Measurements from ENCODE around the gene MACROD2. TPM values are rescaled to one million over a fixed set of nuclear protein-coding genes. Genes with fewer than 3 reads are reported as not detected.

MACROD2 gene
- total RNA-seq, 2 donors from 2014 or later, result 0.94 to 10.4 TPM

DNA sequence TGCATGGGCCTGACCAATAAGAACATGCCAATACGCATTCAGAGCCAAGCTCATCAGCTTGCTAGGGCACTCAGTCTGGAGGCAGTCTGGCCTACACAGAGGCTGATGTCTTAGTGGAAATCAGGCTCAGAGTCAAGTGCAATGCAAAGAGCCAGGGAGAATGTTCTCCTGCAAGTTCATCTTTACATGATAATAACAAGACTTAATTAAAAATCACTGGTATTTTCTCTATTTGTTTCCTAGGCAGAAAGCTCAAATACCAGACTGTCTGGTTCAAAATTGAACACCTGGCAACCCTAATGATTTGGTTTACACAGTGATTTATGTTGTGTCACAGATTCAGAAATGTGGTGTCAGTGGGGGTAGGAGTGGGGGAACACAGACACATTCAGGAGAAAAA lies 1031.4 kb downstream of the MACROD2 start:
- no peak for DNase-seq (ENCODE audit: low spot score)
- Histone ChIP-seq H3K4me1 (no peaks in the 10 kb centered on the region), H3K9me3 (no peaks in the 10 kb centered on the region), H3K27me3 (no peaks in the 10 kb centered on the region), H3K4me3 (no peak overlapping the region), H3K36me3 (no peaks in the 10 kb centered on the region), H3K27ac (no peak overlapping the region)
- TF ChIP-seq, protein P1, sequence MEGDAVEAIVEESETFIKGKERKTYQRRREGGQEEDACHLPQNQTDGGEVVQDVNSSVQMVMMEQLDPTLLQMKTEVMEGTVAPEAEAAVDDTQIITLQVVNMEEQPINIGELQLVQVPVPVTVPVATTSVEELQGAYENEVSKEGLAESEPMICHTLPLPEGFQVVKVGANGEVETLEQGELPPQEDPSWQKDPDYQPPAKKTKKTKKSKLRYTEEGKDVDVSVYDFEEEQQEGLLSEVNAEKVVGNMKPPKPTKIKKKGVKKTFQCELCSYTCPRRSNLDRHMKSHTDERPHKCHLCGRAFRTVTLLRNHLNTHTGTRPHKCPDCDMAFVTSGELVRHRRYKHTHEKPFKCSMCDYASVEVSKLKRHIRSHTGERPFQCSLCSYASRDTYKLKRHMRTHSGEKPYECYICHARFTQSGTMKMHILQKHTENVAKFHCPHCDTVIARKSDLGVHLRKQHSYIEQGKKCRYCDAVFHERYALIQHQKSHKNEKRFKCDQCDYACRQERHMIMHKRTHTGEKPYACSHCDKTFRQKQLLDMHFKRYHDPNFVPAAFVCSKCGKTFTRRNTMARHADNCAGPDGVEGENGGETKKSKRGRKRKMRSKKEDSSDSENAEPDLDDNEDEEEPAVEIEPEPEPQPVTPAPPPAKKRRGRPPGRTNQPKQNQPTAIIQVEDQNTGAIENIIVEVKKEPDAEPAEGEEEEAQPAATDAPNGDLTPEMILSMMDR (IDR thresholded peaks at IDR 0.05), result no peak

DNA sequence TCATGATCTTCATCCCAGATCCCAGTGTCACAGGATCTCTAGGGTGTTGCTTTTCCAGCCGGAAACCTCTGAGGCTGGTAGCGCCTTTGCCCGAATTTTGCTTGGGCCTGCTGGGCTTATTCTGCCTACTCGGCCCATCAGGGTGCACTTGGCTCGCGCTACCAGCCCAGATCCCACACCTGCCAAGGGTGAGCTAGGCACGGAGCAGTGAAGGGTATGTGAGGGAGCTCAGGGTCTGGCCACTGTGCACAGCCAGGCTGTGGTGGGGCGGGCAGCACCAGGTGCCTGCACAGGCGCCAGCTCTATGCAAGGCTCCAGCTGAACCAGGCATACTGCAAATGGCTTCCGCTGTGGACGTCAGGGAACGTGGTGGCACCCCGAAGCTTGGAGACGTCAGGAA lies 1035.5 kb downstream of the MACROD2 start:
- DNase-seq (ENCODE audit: low spot score), result no peak
- Histone ChIP-seq H3K4me1 (no peaks in the 10 kb centered on the region), H3K27ac (no peak overlapping the region), H3K4me3 (no peak overlapping the region), H3K9me3 (no peaks in the 10 kb centered on the region), H3K36me3 (no peaks in the 10 kb centered on the region), H3K27me3 (no peaks in the 10 kb centered on the region)
- TF ChIP-seq, protein P1 (IDR thresholded peaks at IDR 0.05), result no peak

DNA sequence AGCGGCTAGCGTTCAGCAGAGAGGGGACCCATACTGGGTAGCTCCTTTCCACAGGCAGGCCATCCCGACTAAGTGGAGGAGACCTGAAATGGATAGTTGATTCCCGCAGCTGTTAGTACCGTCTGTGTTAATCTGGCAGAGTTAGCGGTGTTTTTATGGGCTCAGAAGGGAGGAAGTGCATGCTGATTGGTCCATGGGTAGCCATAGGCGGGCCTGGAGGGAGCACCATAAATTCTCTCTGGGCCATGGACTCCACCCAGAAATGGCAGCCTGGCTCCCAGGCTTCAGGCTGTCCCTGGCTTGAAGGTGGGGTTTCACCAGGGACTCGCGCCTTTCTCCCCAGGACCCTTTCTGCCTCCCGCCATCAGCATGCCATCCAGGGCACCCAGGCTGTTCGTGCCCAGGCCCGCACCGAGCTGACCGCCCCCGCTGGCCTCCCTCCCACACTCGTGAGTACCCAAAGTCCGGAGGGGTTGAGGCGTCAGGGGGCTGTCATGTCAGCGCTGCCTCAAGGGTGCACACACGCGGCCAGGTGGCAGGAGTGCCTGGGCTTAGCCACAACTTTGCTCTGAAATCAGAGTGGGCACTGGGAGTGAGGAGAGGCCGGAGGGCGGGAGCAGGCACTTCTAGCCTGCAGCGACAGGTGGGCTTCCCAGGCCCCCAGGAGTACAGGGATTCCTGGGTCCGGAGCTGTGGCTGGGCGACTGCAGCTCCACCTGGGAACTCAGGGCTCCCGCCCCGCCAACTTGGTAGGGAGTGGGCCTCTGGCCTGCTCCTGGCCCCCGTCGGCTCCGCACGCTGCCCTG lies 1036.4 kb downstream of the MACROD2 start:
- Histone ChIP-seq H3K27ac (no peak overlapping the region), H3K36me3 (no peaks in the 10 kb centered on the region), H3K4me3 (no peak overlapping the region), H3K4me1 (no peaks in the 10 kb centered on the region), H3K9me3 (no peaks in the 10 kb centered on the region), H3K27me3 (no peaks in the 10 kb centered on the region)
- no peak for DNase-seq (ENCODE audit: low spot score)
- TF ChIP-seq, protein P1 (IDR thresholded peaks at IDR 0.05), result no peak

DNA sequence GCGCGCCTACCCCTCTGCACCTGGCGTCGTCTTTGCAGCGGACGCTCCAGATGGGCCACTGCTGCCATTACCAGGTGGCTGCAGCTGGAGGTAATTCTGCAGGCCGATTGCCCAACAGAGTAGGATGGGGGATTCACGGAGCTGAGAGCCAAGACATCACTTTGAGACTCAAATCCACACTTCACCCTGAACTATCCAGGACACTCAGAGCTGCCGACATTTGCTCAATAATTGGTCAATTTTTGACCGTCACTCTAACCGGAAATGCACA lies 1037.0 kb downstream of the MACROD2 start:
- DNase-seq (ENCODE audit: low spot score), result no peak
- H3K9me3 ChIP-seq, result no peaks in the 10 kb centered on the region
- no peak overlapping the region for H3K4me3 ChIP-seq
- H3K36me3 ChIP-seq, result no peaks in the 10 kb centered on the region
- H3K27ac ChIP-seq, result no peak overlapping the region
- TF ChIP-seq, protein P1 (IDR thresholded peaks at IDR 0.05), result no peak
- H3K4me1 ChIP-seq, result no peaks in the 10 kb centered on the region
- H3K27me3 ChIP-seq, result no peaks in the 10 kb centered on the region

DNA sequence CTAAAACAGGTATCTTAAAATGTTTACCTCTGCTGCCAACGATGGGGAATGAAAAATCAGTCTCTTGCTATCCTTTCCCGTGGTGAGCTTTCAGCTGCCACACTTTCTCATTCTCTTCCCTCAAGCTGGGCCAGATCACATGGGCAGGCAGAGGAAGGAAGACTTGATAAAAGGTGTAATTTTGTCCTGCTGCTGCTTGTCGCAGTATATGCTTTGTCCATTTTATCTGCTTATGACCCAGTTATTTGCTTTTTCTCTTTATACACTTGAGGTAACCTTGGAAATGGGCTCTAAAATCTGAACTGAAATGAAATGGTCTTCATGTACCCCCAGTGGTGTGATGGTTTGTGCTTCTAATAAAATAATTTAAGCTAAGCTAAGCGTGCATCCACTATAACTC lies 1038.0 kb downstream of the MACROD2 start:
- H3K4me1 ChIP-seq, result no peaks in the 10 kb centered on the region
- TF ChIP-seq, protein P1 (IDR thresholded peaks at IDR 0.05), result no peak
- H3K27ac ChIP-seq, result no peak overlapping the region
- no peaks in the 10 kb centered on the region for H3K36me3 ChIP-seq
- no peaks in the 10 kb centered on the region for H3K9me3 ChIP-seq
- H3K4me3 ChIP-seq, result no peak overlapping the region
- no peaks in the 10 kb centered on the region for H3K27me3 ChIP-seq
- no peak for DNase-seq (ENCODE audit: low spot score)

DNA sequence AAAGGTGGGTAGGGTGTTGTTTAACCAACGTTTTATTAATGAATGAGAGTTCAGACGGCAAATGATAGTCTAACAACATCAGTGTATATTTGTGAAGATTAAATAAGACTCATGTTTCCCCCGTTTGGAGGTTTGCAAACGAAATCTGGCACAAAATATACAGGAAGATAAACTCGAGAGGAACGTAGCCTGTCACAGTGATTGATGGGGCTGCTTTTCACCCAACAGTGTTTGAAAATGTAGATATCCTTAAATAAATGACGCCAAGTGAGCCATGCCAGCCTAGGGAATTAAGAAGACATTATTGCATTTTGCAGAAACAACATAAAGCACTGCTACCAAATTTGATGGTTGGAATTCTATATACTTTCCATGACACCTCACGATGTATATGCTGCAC lies 1038.6 kb downstream of the MACROD2 start:
- TF ChIP-seq, protein P1 (IDR thresholded peaks at IDR 0.05), result no peak
- H3K4me3 ChIP-seq, result no peak overlapping the region
- no peak overlapping the region for H3K27ac ChIP-seq
- no peak for DNase-seq (ENCODE audit: low spot score)
- H3K9me3 ChIP-seq, result no peaks in the 10 kb centered on the region
- no peaks in the 10 kb centered on the region for H3K36me3 ChIP-seq
- H3K4me1 ChIP-seq, result no peaks in the 10 kb centered on the region
- no peaks in the 10 kb centered on the region for H3K27me3 ChIP-seq

Measured in right atrium auricular region (tissue), 2 donors.